Measurements from ENCODE around the gene ZNF398.

Gene ZNF398

DNA sequence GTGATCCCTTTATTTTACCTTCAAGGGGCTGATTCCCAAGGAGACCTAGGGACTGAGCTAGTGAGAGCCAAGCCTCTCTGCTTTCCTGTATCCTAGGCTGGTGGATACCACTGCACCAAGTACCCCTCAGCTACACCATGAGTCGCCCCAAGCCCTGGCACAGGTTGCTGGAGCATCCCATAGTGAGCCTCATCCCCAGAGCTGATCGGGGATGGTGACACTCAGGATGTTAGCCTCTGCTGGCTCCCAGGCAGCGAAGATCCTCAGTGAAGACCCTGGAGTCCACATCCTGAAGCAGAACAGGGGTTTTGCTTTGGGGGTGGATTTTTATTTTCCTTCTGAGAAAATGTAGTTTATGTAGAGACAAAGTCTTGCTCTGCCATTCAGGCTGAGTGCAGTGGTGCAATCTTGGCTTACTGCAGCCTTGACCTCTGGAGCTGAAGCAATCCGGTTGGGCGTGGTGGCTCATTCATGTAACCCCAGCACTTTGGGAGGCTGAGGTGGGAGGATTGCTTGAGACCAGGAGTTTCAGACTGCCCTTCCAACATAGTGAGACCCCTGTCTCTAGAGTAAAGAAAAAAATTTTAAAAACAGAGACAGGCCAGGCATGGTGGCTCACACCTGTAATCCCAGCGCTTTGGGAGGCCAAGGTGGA is 79.7 kb downstream of the ZNF398 start:
- ATAC-seq (replicated peaks; ENCODE audit: extremely low read depth, poor library complexity, severe bottlenecking), result no peak
- peaks cover 5% of the 10 kb centered on the region for H3K36me3 Mint-ChIP-seq (ENCODE audit: insufficient read depth)
- H3K4me3 Mint-ChIP-seq, result no peak overlapping the region
- H3K9me3 Mint-ChIP-seq, result no peaks in the 10 kb centered on the region
- H3K27me3 Mint-ChIP-seq, result peaks cover under 1% of the 10 kb centered on the region
- H3K4me1 Mint-ChIP-seq, result no peaks in the 10 kb centered on the region
- no peak for DNase-seq (ENCODE audit: low spot score in 2 of 2)
- no peak overlapping the region for H3K27ac Mint-ChIP-seq (ENCODE audit: low read depth)

DNA sequence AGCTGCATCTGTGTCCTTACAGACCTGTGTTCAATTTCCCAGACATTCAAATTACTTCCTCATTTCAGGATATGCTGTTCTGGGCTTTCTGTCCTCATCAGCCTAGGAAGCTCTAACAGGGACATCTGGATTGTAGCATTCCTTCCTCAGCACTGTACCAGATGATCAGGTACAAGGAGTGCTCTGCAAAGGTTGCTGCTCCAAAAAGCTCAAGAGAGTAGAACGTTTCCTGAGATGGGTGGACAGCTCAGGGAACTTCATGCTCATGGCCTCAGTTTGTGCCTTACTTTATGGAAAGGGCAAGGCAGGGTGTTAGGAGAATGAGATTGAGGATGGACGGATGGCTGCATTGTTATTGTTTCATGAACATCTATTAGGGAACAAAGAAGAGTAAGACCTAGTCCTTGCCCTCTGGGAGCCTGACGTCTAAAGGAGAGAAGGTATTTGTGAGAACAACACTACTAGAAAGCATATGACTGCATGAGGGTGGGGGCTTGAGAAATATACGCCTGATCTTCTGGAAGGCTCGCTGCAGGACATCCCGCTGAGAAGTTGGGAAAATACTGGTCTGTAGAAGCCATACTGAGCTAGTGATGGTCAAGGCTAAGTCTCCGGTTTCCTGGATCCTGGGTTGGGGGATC is 81.7 kb downstream of the ZNF398 start:
- Mint-ChIP-seq H3K27me3 (peaks cover 18% of the 10 kb centered on the region), H3K9me3 (no peaks in the 10 kb centered on the region), H3K4me1 (no peaks in the 10 kb centered on the region), H3K36me3 (ENCODE audit: insufficient read depth) (peaks cover 3% of the 10 kb centered on the region), H3K27ac (ENCODE audit: low read depth) (no peak overlapping the region), H3K4me3 (no peak overlapping the region)
- ATAC-seq (replicated peaks; ENCODE audit: extremely low read depth, poor library complexity, severe bottlenecking) (no peak), DNase-seq (ENCODE audit: low spot score in 2 of 2) (no peak)

DNA sequence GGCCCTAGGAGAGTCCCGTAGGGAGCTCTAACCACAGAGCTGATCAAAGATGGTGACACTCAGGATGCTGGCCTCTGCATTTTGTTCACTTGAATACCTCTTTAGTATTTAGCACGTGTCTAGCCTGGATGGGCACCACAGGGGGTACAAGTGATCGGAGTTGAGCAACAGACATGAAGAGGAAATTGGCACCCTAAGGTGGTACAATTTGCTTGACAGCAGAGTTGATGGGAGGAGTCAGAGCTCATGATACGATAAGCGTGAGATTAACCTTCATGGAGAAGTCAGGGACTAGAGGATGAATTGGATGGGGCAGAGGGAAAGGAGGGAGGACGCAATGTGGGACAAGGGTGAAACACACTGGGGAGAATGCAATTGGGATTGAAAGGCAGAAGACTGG is 82.3 kb downstream of the ZNF398 start:
- ATAC-seq (replicated peaks; ENCODE audit: extremely low read depth, poor library complexity, severe bottlenecking) (no peak), DNase-seq (ENCODE audit: low spot score in 2 of 2) (no peak)
- no peaks in the 10 kb centered on the region for H3K9me3 Mint-ChIP-seq
- no peaks in the 10 kb centered on the region for H3K4me1 Mint-ChIP-seq
- H3K4me3 Mint-ChIP-seq, result no peak overlapping the region
- H3K27me3 Mint-ChIP-seq, result peaks cover 24% of the 10 kb centered on the region
- H3K36me3 Mint-ChIP-seq (ENCODE audit: insufficient read depth), result peaks cover 3% of the 10 kb centered on the region
- H3K27ac Mint-ChIP-seq (ENCODE audit: low read depth), result no peak overlapping the region

DNA sequence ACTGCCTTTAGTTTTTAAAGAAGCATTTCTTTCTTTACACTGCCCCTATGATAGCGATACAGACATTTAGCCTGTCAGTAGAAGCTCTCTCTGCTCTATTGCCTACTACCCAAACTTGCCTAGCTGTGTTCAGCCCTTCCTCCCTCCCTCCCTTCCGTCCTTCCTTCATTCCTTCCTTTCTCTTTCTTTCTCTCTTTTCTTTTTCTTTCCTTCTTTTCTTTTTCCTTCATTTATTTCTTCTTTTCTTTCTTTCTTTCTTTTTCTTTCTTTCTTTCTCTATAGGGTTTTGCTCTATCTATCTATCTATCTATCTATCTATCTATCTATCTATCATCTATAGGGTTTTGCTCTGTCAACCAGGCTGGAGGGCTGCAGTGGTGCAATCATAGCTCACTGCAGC is 85.1 kb downstream of the ZNF398 start:
- no peak for ATAC-seq (replicated peaks; ENCODE audit: extremely low read depth, poor library complexity, severe bottlenecking)
- Mint-ChIP-seq H3K9me3 (no peaks in the 10 kb centered on the region), H3K4me3 (no peak overlapping the region), H3K27ac (ENCODE audit: low read depth) (no peak overlapping the region), H3K27me3 (peaks cover 34% of the 10 kb centered on the region), H3K4me1 (no peaks in the 10 kb centered on the region), H3K36me3 (ENCODE audit: insufficient read depth) (peaks cover 3% of the 10 kb centered on the region)
- DNase-seq (ENCODE audit: low spot score in 2 of 2), result no peak

All from central memory CD8-positive, alpha-beta T cell (primary cell).